Activated CD4-positive, alpha-beta T cell treated with anti-CD3 and anti-CD28 coated beads, Interleukin-2, amount 10 ng/mL, durations not matched to agents 7 days and 5 days (primary cell): ENCODE results near the gene ARMC8. TPM values are rescaled to one million over a fixed set of nuclear protein-coding genes. Genes with fewer than 3 reads are reported as not detected.
A peak's percentile ranks its signal among the peaks of the same experiment; 100 is the strongest.

Experiments
- CTCF ChIA-PET: fragments of 350-600 bp; sonication (Branson Sonifier 250); formaldehyde crosslinking; loops from one replicate; lab custom pipeline; 2021; ENCODE audit warnings: antibody characterized with exemption; lab: Charles Lee
- POLR2A ChIA-PET: fragments of 350-600 bp; sonication (Branson Sonifier 250); formaldehyde crosslinking; loops from one replicate; lab custom pipeline; 2021; ENCODE audit warnings: antibody characterized with exemption; lab: Charles Lee
- DNase-seq: peaks from one replicate; pipeline ENCODE4 v3.0.0-alpha.2; 2020
- H3K27ac Mint-ChIP-seq: one replicate; pipeline ENCODE4 v1.8.0; 2021; ENCODE audit warnings: mild to moderate bottlenecking, moderate library complexity, mixed read lengths
- H3K27me3 Mint-ChIP-seq: one replicate; pipeline ENCODE4 v1.8.0; 2021; ENCODE audit warnings: mixed read lengths
- H3K36me3 Mint-ChIP-seq: one replicate; pipeline ENCODE4 v1.8.0; 2021; ENCODE audit warnings: low read depth, mixed read lengths
- H3K4me1 Mint-ChIP-seq: one replicate; pipeline ENCODE4 v1.8.0; 2021; ENCODE audit warnings: mixed read lengths
- H3K4me3 Mint-ChIP-seq: one replicate; pipeline ENCODE4 v1.8.0; 2021; ENCODE audit warnings: mild to moderate bottlenecking, moderate library complexity, mixed read lengths
- H3K9me3 Mint-ChIP-seq: one replicate; pipeline ENCODE4 v1.8.0; 2021; ENCODE audit warnings: mixed read lengths
- total RNA-seq, 2 experiments: library from RNA; stranded (reverse); gene quantifications; one replicate each; pipeline ENCODE4 v1.2.3, GENCODE V29; 2021

Gene ARMC8
- total RNA-seq, 2 experiments from 2014 or later = 39.0 to 53.2 TPM

GRCh38 chr3:138259126-138259525 lies 72.0 kb downstream of the ARMC8 start:
- POLR2A ChIA-PET = no interaction called here
- CTCF ChIA-PET = no interaction called here

GRCh38 chr3:138260611-138261010 lies 73.5 kb downstream of the ARMC8 start:
- Mint-ChIP-seq H3K9me3 (no peaks in the 10 kb centered on the region), H3K27me3 (no peaks in the 10 kb centered on the region), H3K36me3 (peaks cover 6% of the 10 kb centered on the region), H3K4me1 (no peaks in the 10 kb centered on the region), H3K27ac (no peak overlapping the region), H3K4me3 (no peak overlapping the region)
- CTCF ChIA-PET = no interaction called here
- POLR2A ChIA-PET = no interaction called here
- DNase-seq = no peak

More at GRCh38 chr3:138259126-138259525, 72.0 kb downstream of the ARMC8 start:
- DNase-seq = no peak
- H3K27me3 Mint-ChIP-seq = no peaks in the 10 kb centered on the region
- no peak overlapping the region for H3K27ac Mint-ChIP-seq
- H3K9me3 Mint-ChIP-seq = no peaks in the 10 kb centered on the region
- H3K4me1 Mint-ChIP-seq = no peaks in the 10 kb centered on the region
- H3K4me3 Mint-ChIP-seq = no peak overlapping the region
- peaks cover 6% of the 10 kb centered on the region for H3K36me3 Mint-ChIP-seq

- Mint-ChIP-seq H3K27ac (no peak overlapping the region), H3K4me3 (no peak overlapping the region), H3K36me3 (peaks cover 12% of the 10 kb centered on the region), H3K9me3 (no peaks in the 10 kb centered on the region), H3K27me3 (no peaks in the 10 kb centered on the region), H3K4me1 (no peaks in the 10 kb centered on the region)
- ChIA-PET POLR2A (no interaction called here), CTCF (no interaction called here)
- no peak for DNase-seq
Observed at GRCh38 chr3:138263104-138263503, 76.0 kb downstream of the ARMC8 start.

- H3K36me3 Mint-ChIP-seq = peaks cover 13% of the 10 kb centered on the region
Observed at GRCh38 chr3:138265745-138266144, 78.6 kb downstream of the ARMC8 start.

GRCh38 chr3:138267083-138267482 lies 80.0 kb downstream of the ARMC8 start:
- no peak for DNase-seq
- H3K9me3 Mint-ChIP-seq = no peaks in the 10 kb centered on the region
- H3K27ac Mint-ChIP-seq = no peak overlapping the region
- H3K36me3 Mint-ChIP-seq = peaks cover 23% of the 10 kb centered on the region
- POLR2A ChIA-PET = no interaction called here
- CTCF ChIA-PET = no interaction called here
- H3K4me3 Mint-ChIP-seq = no peak overlapping the region
- H3K4me1 Mint-ChIP-seq = peaks cover 9% of the 10 kb centered on the region
- no peaks in the 10 kb centered on the region for H3K27me3 Mint-ChIP-seq

More at GRCh38 chr3:138265745-138266144, 78.6 kb downstream of the ARMC8 start:
- no peak overlapping the region for H3K4me3 Mint-ChIP-seq
- POLR2A ChIA-PET = no interaction called here
- peaks cover 2% of the 10 kb centered on the region for H3K4me1 Mint-ChIP-seq
- no peaks in the 10 kb centered on the region for H3K27me3 Mint-ChIP-seq
- no peak for DNase-seq
- H3K27ac Mint-ChIP-seq = no peak overlapping the region
- H3K9me3 Mint-ChIP-seq = no peaks in the 10 kb centered on the region
- CTCF ChIA-PET = no interaction called here

GRCh38 chr3:138270245-138270644 lies 83.1 kb downstream of the ARMC8 start:
- Mint-ChIP-seq H3K27me3 (no peaks in the 10 kb centered on the region), H3K36me3 (peaks cover 41% of the 10 kb centered on the region), H3K9me3 (no peaks in the 10 kb centered on the region), H3K4me3 (no peak overlapping the region), H3K4me1 (peaks cover 9% of the 10 kb centered on the region), H3K27ac (no peak overlapping the region)
- POLR2A ChIA-PET = no interaction called here
- no peak for DNase-seq
- CTCF ChIA-PET = interaction anchor here (1.3 kb wide), 1 partner anchor 14 kb away, joined by 5 read pairs; no protein-coding TSS in a partner anchor

GRCh38 chr3:138271189-138271794 lies 84.2 kb downstream of the ARMC8 start:
- peaks cover 9% of the 10 kb centered on the region for H3K4me1 Mint-ChIP-seq
- peaks cover 37% of the 10 kb centered on the region for H3K36me3 Mint-ChIP-seq
- no peaks in the 10 kb centered on the region for H3K27me3 Mint-ChIP-seq
- CTCF ChIA-PET = no interaction called here
- H3K4me3 Mint-ChIP-seq = no peak overlapping the region
- POLR2A ChIA-PET = no interaction called here
- DNase-seq = no peak
- no peaks in the 10 kb centered on the region for H3K9me3 Mint-ChIP-seq
- peak overlapping the region; percentile 9 for H3K27ac Mint-ChIP-seq

GRCh38 chr3:138281561-138281960 lies 94.5 kb downstream of the ARMC8 start:
- H3K9me3 Mint-ChIP-seq = no peaks in the 10 kb centered on the region
- H3K27ac Mint-ChIP-seq = no peak overlapping the region
- H3K4me3 Mint-ChIP-seq = no peak overlapping the region
- H3K27me3 Mint-ChIP-seq = no peaks in the 10 kb centered on the region
- no peak for DNase-seq
- peaks cover 15% of the 10 kb centered on the region for H3K36me3 Mint-ChIP-seq
- ChIA-PET CTCF (no interaction called here), POLR2A (no interaction called here)
- H3K4me1 Mint-ChIP-seq = no peaks in the 10 kb centered on the region

GRCh38 chr3:138282836-138283235 lies 95.7 kb downstream of the ARMC8 start:
- Mint-ChIP-seq H3K27me3 (no peaks in the 10 kb centered on the region), H3K4me1 (no peaks in the 10 kb centered on the region), H3K27ac (no peak overlapping the region), H3K4me3 (no peak overlapping the region), H3K36me3 (peaks cover 11% of the 10 kb centered on the region), H3K9me3 (no peaks in the 10 kb centered on the region)
- ChIA-PET CTCF (interaction anchor here (1.3 kb wide), 1 partner anchor 35 kb away, joined by 3 read pairs; no protein-coding TSS in a partner anchor), POLR2A (no interaction called here)
- no peak for DNase-seq

GRCh38 chr3:138284079-138284478 lies 97.0 kb downstream of the ARMC8 start:
- H3K4me1 Mint-ChIP-seq = no peaks in the 10 kb centered on the region
- H3K27me3 Mint-ChIP-seq = no peaks in the 10 kb centered on the region
- DNase-seq = no peak
- H3K9me3 Mint-ChIP-seq = no peaks in the 10 kb centered on the region
- CTCF ChIA-PET = interaction anchor here (0.9 to 1.9 kb wide), 5 partner anchors 12 to 36 kb away, joined by 3 to 5 read pairs (median 4); no protein-coding TSS in a partner anchor
- no peak overlapping the region for H3K27ac Mint-ChIP-seq
- POLR2A ChIA-PET = no interaction called here
- peaks cover 20% of the 10 kb centered on the region for H3K36me3 Mint-ChIP-seq
- H3K4me3 Mint-ChIP-seq = no peak overlapping the region

- Mint-ChIP-seq H3K36me3 (peaks cover 26% of the 10 kb centered on the region), H3K9me3 (no peaks in the 10 kb centered on the region), H3K27ac (no peak overlapping the region), H3K4me3 (no peak overlapping the region), H3K27me3 (no peaks in the 10 kb centered on the region), H3K4me1 (no peaks in the 10 kb centered on the region)
- ChIA-PET CTCF (interaction anchor here (1.2 to 1.9 kb wide), 2 partner anchors 22 to 41 kb away, joined by 5 read pairs; no protein-coding TSS in a partner anchor), POLR2A (no interaction called here)
- DNase-seq = no peak
Observed at GRCh38 chr3:138284957-138285477, 97.9 kb downstream of the ARMC8 start.

GRCh38 chr3:138289260-138289659 lies 102.2 kb downstream of the ARMC8 start:
- no peak overlapping the region for H3K27ac Mint-ChIP-seq
- no peaks in the 10 kb centered on the region for H3K4me1 Mint-ChIP-seq
- no peak for DNase-seq
- no peaks in the 10 kb centered on the region for H3K27me3 Mint-ChIP-seq
- peaks cover 42% of the 10 kb centered on the region for H3K36me3 Mint-ChIP-seq
- CTCF ChIA-PET = no interaction called here
- no peaks in the 10 kb centered on the region for H3K9me3 Mint-ChIP-seq
- no peak overlapping the region for H3K4me3 Mint-ChIP-seq
- POLR2A ChIA-PET = no interaction called here

- no peaks in the 10 kb centered on the region for H3K9me3 Mint-ChIP-seq
- CTCF ChIA-PET = no interaction called here
- no peaks in the 10 kb centered on the region for H3K27me3 Mint-ChIP-seq
- DNase-seq = no peak
- peaks cover 45% of the 10 kb centered on the region for H3K36me3 Mint-ChIP-seq
- POLR2A ChIA-PET = no interaction called here
- H3K4me1 Mint-ChIP-seq = no peaks in the 10 kb centered on the region
- no peak overlapping the region for H3K27ac Mint-ChIP-seq
- no peak overlapping the region for H3K4me3 Mint-ChIP-seq
Observed at GRCh38 chr3:138289701-138290100, 102.6 kb downstream of the ARMC8 start.
